ENCODE measurements around the gene EXOC6B.

Gene EXOC6B

GRCh38 chr2:72153924-72154323, 671.9 kb downstream of the EXOC6B start:
- DNase-seq: no peak

- no peak for DNase-seq
These were observed 672.6 kb downstream of the EXOC6B start for GRCh38 chr2:72153026-72153791.

- no peak for DNase-seq
These were observed 674.9 kb downstream of the EXOC6B start for GRCh38 chr2:72150861-72151356.

GRCh38 chr2:72150157-72150860, 675.5 kb downstream of the EXOC6B start:
- peak; percentile 18 for DNase-seq

- DNase-seq: no peak
These were observed 676.2 kb downstream of the EXOC6B start for GRCh38 chr2:72149556-72150156.

GRCh38 chr2:72148837-72149555, 676.8 kb downstream of the EXOC6B start:
- DNase-seq: no peak

- DNase-seq: no peak
These were observed 677.6 kb downstream of the EXOC6B start for GRCh38 chr2:72148003-72148836.

GRCh38 chr2:72147303-72147971, 678.4 kb downstream of the EXOC6B start, which contains the start of gene CYP26B1:
CYP26B1 (minus strand) TSS chr2:72147862; CDS start chr2:72147834, 28 bp downstream.
- DNase-seq: no peak

- no peak for DNase-seq
These were observed 679.2 kb downstream of the EXOC6B start for GRCh38 chr2:72146347-72147302.

GRCh38 chr2:72145658-72146329, 680.0 kb downstream of the EXOC6B start:
- no peak for DNase-seq

- no peak for DNase-seq
These were observed 680.6 kb downstream of the EXOC6B start for GRCh38 chr2:72145289-72145657.

GRCh38 chr2:72144632-72145288, 681.1 kb downstream of the EXOC6B start:
- DNase-seq: no peak

- DNase-seq: no peak
These were observed 681.6 kb downstream of the EXOC6B start for GRCh38 chr2:72144274-72144631.

GRCh38 chr2:72143441-72144273, 682.2 kb downstream of the EXOC6B start:
- no peak for DNase-seq

- no peak for DNase-seq
These were observed 683.0 kb downstream of the EXOC6B start for GRCh38 chr2:72142570-72143440.

- no peak for DNase-seq
These were observed 683.9 kb downstream of the EXOC6B start for GRCh38 chr2:72141881-72142451.

Data from stimulated activated naive CD4-positive, alpha-beta T cell treated with Interleukin-2 at 50 U/mL for 16 hours (primary cell).